Body of pancreas (tissue), 4 donors: Measurements from ENCODE around the gene ARL6IP6.
A peak's percentile ranks its signal among the peaks of the same experiment; 100 is the strongest.

Source experiments
- CTCF ChIP-seq, 7 experiments: fragments of 450-650 bp in 4 of 7; fragments of 200-600 bp in 3 of 7; sonication (generic) in 3 of 7; IDR thresholded peaks; one replicate each; pipeline ENCODE4 v1.5.1; 2016 to 2019; ENCODE audit warnings: antibody characterized with exemption in 7 of 7
- POLR2A ChIP-seq, 3 donors: fragments of 450-650 bp; IDR thresholded peaks; one replicate each; pipeline ENCODE4 v1.6.1; 2016; ENCODE audit warnings: antibody characterized with exemption in 3 of 3, mild to moderate bottlenecking in 2 of 3

- peak in 6 of 7 experiments; percentile 11 to 42 (median 34) for TF ChIP-seq CTCF (IDR thresholded peaks at IDR 0.05)
- TF ChIP-seq POLR2A (IDR thresholded peaks at IDR 0.05) = no peak
These were observed 24.6 kb downstream of the ARL6IP6 start for GRCh38 chr2:152743002-152743401.
